Measurements from ENCODE around the gene CPE.
A peak's percentile ranks its signal among the peaks of the same experiment; 100 is the strongest.
"Not testable (repeated sequence)": the region's sequence is repeated elsewhere in the genome, so short reads cannot be mapped to it uniquely, and the experiment has no call there.

The CPE gene

DNA sequence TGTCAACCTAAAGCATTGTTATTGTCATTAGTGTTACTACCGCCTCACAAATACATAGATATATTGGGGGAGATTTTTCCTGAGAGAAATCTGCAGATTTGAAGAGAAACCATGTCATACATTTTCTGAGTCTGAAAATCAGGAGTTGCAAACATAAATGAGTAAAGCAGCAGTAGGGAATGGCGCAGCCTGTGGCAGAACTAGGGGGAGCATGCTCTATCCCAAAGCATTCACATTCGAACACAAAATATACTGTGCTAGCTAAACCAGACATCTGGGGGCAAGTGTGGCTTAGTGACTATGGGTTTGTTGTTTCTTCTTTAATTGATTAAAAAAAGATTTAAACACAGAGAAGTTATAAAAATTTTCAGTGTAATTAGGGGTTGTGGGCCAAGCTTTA, 83.2 kb downstream of the CPE start:
- no peak for DNase-seq (ENCODE audit: low read depth)

GRCh38 chr4:165464376-165464775, 85.6 kb downstream of the CPE start:
- DNase-seq (ENCODE audit: low read depth), result no peak

DNA sequence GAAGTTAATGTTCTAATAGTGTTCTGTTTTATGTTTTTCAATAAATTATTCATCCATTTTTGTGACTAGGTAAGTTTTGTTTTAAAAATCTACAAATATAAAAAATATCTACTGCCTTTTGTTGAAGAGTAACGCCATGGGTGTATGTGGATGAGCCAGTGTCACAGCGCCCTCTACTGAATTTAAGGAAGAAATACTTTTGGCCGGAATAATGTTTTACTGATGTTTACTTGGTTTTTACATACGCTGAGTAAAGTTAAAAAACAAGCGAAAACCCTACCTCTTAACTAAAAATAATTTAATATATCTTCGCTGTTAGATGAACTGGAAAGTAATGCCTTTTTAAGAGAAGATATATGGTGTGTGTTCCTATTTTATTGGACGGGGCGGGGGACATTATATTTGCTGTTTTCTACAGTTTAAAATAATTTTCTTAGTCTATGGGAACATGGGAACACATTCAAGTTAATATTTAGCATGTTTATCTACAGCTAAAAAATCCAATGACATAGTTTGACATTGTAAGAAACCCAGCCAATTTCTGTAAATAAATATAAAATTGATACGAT, 86.1 kb downstream of the CPE start:
- DNase-seq (ENCODE audit: low read depth), result peak; percentile 59

DNA sequence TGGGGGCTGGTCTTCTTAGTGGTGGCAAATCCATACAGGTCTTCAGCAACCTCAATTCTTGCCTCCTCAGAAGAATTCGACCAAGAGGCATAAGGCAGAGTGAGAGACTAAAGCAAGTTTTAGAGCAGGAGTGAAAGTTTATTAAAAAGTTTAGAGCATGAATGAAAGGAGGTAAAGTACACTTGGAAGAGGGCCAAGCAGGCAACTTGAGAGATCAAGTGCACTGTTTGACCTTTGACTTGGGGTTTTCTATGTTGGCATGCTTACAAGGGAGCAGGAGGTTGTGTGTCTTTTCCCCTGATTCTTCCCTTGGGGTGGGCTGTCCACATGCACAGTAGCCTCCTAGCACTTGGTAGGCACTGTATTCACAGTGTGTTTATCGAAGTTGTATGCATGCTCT, 91.2 kb downstream of the CPE start:
- DNase-seq (ENCODE audit: low read depth), result no peak

DNA sequence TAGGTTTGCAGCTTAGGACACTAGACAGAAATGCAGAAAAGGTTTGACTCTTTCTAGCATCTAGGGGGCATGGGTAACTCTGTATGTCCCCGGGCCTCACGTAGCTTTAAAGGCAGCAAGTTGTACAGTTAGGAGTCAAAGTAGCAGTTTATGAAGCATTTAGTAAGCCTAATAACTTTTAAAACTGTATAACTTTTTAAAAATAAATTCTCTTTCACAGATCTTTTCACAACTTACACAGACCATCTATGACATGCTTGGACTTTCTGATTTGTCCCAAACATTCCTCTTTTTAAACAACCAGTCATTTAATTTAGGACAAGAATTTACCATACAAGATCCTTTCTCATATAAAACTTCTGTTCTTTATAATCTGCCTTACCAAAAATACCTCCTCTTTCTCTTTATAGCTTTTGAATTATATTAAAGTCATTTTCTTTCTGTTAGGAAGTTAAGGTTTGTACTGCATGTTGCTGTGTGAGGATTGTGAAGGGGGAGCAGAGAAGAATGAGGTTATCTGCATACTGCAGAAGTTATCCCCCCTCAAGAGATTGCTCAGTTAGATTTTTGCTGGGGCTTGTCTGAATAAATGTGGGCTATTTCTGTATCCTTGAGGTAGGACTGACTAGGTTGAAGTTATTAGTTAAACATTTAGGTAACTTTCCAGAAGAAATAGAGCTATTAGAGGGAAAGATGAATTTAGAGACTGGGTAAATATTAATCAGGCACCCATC, 94.3 kb downstream of the CPE start:
- no peak for DNase-seq (ENCODE audit: low read depth)

GRCh38 chr4:165474784-165475705, 96.2 kb downstream of the CPE start:
- no peak for DNase-seq (ENCODE audit: low read depth)

- no peak for DNase-seq (ENCODE audit: low read depth)
Measured at GRCh38 chr4:165475706-165476070, 96.9 kb downstream of the CPE start.

- peak; percentile 48 for DNase-seq (ENCODE audit: low read depth)
Measured at GRCh38 chr4:165476214-165477098, 97.6 kb downstream of the CPE start.

DNA sequence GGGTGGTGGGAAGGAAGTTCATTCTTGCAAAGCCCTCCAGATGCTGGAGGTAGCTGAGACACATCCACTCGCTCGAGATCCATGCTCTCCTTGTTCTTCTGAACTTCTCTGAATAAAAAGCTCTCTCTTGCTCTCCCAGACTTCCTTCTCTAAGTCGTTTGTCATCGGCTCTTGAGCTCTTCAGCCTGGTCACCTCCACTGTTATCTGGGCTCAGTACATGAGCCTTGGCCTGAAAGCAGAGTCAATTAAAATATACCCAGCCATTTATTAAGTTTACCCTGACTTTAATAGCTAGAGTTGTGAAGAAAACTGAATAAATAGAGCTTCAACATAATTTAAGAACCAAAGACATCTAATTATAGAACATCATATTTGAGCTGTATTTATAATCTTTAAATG, 99.0 kb downstream of the CPE start:
- no peak for DNase-seq (ENCODE audit: low read depth)

- no peak for DNase-seq (ENCODE audit: low read depth)
Measured at GRCh38 chr4:165478260-165478659, 99.5 kb downstream of the CPE start.

GRCh38 chr4:165481053-165481835, 102.4 kb downstream of the CPE start:
- DNase-seq (ENCODE audit: low read depth), result no peak

DNA sequence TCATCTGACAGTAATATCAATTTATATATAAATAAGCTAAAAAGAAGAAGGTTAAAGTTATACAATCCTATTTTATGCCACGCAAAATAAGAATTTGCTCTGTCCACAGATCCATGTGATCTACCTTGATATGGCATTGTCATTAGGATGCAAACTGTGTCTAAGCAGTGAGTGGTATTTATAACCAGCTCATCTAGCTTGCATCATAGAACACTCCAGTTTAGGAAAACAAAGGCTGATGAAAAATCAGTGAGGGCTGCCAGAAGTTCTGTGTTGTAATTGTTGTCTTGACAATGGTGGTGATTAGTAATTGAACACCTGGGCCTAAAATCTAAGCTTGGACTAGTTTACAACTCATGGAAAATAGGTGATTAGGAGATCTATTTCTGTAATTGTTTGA, 111.0 kb downstream of the CPE start:
- DNase-seq (ENCODE audit: low read depth), result no peak

- DNase-seq (ENCODE audit: low read depth), result not testable (repeated sequence)
Measured at GRCh38 chr4:165492583-165492982, 113.8 kb downstream of the CPE start.

- peak; percentile 69 for DNase-seq (ENCODE audit: low read depth)
Measured at GRCh38 chr4:165493359-165493758, 114.6 kb downstream of the CPE start.

DNA sequence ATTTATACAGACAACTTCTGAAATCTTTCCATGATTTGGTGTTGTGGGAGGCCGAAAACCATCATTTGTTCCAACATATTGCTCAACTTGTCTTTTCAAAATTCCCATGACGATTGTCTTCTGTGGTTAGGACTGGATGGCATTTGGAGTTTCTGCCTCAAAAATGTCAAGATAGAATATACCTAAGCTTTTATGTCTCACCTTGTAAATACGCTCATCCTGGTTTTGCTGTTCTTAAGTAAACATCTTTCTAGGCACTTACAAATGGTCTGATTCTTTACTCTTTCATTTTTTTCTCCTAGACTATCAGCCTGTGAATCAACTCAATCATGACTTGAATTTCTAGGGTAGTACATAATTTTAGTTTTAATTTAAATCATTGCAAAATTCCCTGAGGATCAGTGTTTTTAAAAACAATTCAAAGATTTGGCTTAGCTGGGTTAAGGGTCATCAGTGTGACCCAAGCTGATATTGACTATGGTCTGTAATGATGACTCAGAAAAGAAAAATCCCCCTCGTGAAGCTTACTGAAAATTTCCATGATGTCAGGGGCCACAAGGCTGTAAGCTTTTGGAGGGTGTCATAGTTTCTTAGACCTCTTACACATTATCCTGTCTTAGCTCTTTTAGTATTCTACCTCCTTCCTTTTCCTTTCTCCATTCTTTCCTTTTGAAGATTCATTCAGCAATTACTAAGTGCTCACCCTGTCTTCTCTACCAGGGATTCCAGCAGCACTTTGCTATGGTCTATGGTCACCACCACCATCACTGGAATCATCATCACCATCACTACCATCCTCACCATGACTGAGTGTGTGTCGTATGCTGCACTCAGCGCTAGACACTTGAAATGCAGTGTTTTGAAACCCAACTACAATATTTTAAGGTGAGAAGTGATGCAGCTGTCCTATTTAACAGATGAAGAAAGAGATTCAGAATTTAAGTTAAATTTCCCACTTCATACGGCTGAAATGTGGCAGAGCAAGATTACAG, 124.4 kb downstream of the CPE start:
- DNase-seq (ENCODE audit: low read depth), result peak; percentile 22

- DNase-seq (ENCODE audit: low read depth), result no peak
Measured at GRCh38 chr4:165504184-165504583, 125.4 kb downstream of the CPE start.

DNA sequence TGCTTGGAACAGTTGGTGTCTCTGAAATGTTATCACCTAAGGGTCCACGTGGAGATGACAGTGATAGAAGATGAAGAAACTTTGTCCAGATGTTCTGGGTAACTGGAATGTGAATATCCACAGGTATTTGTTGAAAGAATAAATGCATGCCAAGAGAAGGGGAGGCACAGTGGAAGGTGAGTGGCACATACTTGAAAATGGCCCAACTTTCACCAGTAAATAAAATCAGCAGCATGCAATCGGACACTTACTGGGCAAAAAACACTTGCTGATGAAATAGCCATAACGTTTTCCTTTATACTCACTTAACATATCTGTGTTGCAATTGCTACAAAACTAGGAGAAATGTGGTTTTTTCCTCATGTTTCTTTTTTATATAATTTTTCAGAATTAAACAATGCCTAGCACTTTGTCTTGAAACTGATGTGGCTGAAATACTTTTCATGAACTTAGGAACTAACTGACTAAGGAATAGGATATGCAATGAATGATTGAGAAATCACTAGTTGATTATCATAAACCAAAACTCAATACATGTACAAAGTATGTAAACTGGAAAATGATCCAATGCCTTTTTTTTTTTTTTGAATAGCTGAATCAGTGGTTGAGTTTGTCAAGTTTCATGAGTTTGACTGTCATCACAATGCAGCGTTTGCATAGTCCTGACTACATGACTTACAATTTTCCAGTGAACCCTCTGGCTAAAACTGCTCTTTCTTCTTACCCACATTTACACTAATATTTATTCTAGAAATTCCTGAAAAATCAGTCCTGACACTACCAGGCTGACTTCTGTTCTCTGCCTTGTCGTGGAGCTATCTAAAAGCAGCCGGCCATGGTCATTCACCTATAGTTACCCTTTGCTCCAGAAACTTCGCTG, 127.4 kb downstream of the CPE start:
- DNase-seq (ENCODE audit: low read depth), result peak; percentile 33

DNA sequence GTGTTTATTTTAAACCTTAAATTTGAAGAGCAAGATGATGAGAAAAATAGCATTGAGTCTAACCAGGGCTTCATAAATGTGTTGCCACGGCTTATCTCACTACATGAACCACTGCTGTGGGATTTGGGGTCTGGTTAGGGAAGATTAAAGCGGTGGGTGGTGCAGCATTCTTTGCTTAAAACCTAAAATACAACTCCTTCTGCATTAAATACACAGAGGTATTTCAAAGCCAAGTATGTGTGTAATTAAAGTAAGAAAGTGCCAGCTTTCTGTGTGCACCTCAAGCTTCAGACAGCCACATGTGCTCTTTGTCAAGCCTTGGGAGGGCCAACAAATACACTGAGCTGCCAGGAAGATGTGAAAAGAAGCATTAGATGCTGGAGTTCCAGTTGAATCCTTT, 128.0 kb downstream of the CPE start:
- no peak for DNase-seq (ENCODE audit: low read depth)

- DNase-seq (ENCODE audit: low read depth), result no peak
Measured at GRCh38 chr4:165507381-165507780, 128.6 kb downstream of the CPE start.
